HepG2 (cell line): ENCODE data around the gene FILIP1. TPM values are rescaled to one million over a fixed set of nuclear protein-coding genes. Genes with fewer than 3 reads are reported as not detected.

ENCODE experiments used
- ATAC-seq: fragments of 200-7000 bp; cut with Tn5 transposase; 3 replicates; pipeline ENCODE4 v1.9.1; 2020; ENCODE audit warnings: mild to moderate bottlenecking, moderate library complexity
- BruUV-seq: library from RNA; stranded (reverse); fragments of 400-500 nt; replicated peaks from 2 replicates; lab custom pipeline; 2021; lab: Mats Ljungman, UMichigan
- CTCF ChIA-PET: fragments of 300-600 bp; formaldehyde crosslinking; extraction: SDS; loops from one replicate; lab custom pipeline; 2021; ENCODE audit warnings: low total read pairs, inconsistent platforms, low intra/inter-chr PET ratio; lab: Yijun Ruan, JAX
- POLR2A ChIA-PET: fragments of 350-600 bp; sonication (Branson Sonifier 250); formaldehyde crosslinking; loops from one replicate; lab custom pipeline; 2020; ENCODE audit warnings: antibody characterized with exemption, inconsistent platforms; lab: Yijun Ruan, JAX
- DNase-seq: peaks from one replicate; pipeline ENCODE4 v3.0.0-alpha.2; 2015; ENCODE audit warnings: low spot score
- FAIRE-seq: peaks from 3 replicates; lab custom pipeline; 2011; peaks lifted over from hg19 to GRCh38; lab: Jason Lieb, UNC
- H2AFZ ChIP-seq: one replicate; pipeline ENCODE4 v1.6.1; 2011; ENCODE audit warnings: low read length, inconsistent platforms
- H3K27ac ChIP-seq: fragments of 300-600 bp; 3 replicates; pipeline ENCODE4 v1.8.0; 2011; ENCODE audit warnings: mixed run types, mild to moderate bottlenecking, mixed read lengths, low read length, inconsistent platforms; ENCODE audit not compliant: insufficient read depth; ENCODE audit errors: extremely low read length
- H3K27me3 ChIP-seq, 2 experiments: fragments of 200-600 bp in 1 of 2; 2 replicates in 1 of 2; 3 replicates in 1 of 2; pipeline versions ENCODE4 v1.6.0 to v1.8.0; 2011; ENCODE audit warnings: low read length in 2 of 2, mild to moderate bottlenecking in 2 of 2, moderate library complexity in 2 of 2, inconsistent platforms in 1 of 2; ENCODE audit not compliant: insufficient read depth in 2 of 2, control insufficient read depth in 1 of 2
- H3K36me3 ChIP-seq, 2 experiments: fragments of 200-600 bp in 1 of 2; replicated peaks in 1 of 2; 2 replicates in 1 of 2; 3 replicates in 1 of 2; pipeline versions ENCODE4 v1.5.1 to v1.8.0; 2011; ENCODE audit warnings: low read length in 2 of 2, inconsistent platforms in 1 of 2; ENCODE audit not compliant: insufficient read depth in 2 of 2, control insufficient read depth in 1 of 2
- H3K4me1 ChIP-seq: 2 replicates; pipeline ENCODE4 v1.5.1; 2012; ENCODE audit warnings: low read length, inconsistent platforms; ENCODE audit not compliant: insufficient read depth
- H3K4me2 ChIP-seq: 2 replicates; pipeline ENCODE4 v1.6.0; 2011; ENCODE audit warnings: low read depth, low read length, inconsistent platforms
- H3K4me3 ChIP-seq, 3 experiments: fragments of 200-600 bp in 1 of 3; sonication (generic), shearing (Covaris generic) in 1 of 3; replicated peaks in 1 of 3; 2 replicates each; pipeline ENCODE4 v1.5.1; 2011 to 2016; ENCODE audit warnings: low read length in 3 of 3, inconsistent platforms in 2 of 3, low read depth in 2 of 3, mild to moderate bottlenecking in 2 of 3, control low read depth in 1 of 3, mixed read lengths in 1 of 3; ENCODE audit not compliant: insufficient read depth in 1 of 3
- H3K79me2 ChIP-seq: one replicate; pipeline ENCODE4 v1.6.1; 2011; ENCODE audit warnings: low read length, inconsistent platforms; ENCODE audit not compliant: insufficient read depth
- H3K9ac ChIP-seq: 2 replicates; pipeline ENCODE4 v1.6.0; 2011; ENCODE audit warnings: mild to moderate bottlenecking, low read depth, low read length, inconsistent platforms; ENCODE audit not compliant: insufficient read depth
- H3K9me3 ChIP-seq: 2 replicates; pipeline ENCODE4 v1.5.1; 2012; ENCODE audit warnings: mild to moderate bottlenecking, low read length
- H4K20me1 ChIP-seq: 2 replicates; pipeline ENCODE4 v1.6.0; 2011; ENCODE audit warnings: inconsistent platforms, mild to moderate bottlenecking, low read length, moderate library complexity; ENCODE audit not compliant: insufficient read depth
- BORCS8-MEF2B ChIP-seq: sonication (generic); formaldehyde crosslinking; IDR thresholded peaks from 2 replicates; pipeline ENCODE4 v1.8.0; 2022; ENCODE audit warnings: mild to moderate bottlenecking, missing genetic modification reagents
- DNMT1 ChIP-seq: sonication (generic); formaldehyde crosslinking; IDR thresholded peaks from 2 replicates; pipeline ENCODE4 v1.5.1; 2020; ENCODE audit warnings: mild to moderate bottlenecking, missing genetic modification reagents
- EEA1 ChIP-seq: sonication (generic); formaldehyde crosslinking; IDR thresholded peaks from 2 replicates; pipeline ENCODE4 v1.5.1; 2020; ENCODE audit warnings: mild to moderate bottlenecking, missing genetic modification reagents, borderline replicate concordance
- EHMT2 ChIP-seq: fragments of 200-600 bp; sonication (generic); IDR thresholded peaks from 2 replicates; pipeline ENCODE4 v1.7.0; 2017; ENCODE audit warnings: antibody characterized with exemption, low read depth, low read length, borderline replicate concordance
- GATAD2A ChIP-seq: IDR thresholded peaks from 2 replicates; pipeline ENCODE4 v1.6.1; 2016
- KLF16 ChIP-seq, 2 experiments: sonication (generic) in 1 of 2; formaldehyde crosslinking in 1 of 2; IDR thresholded peaks; 2 replicates each; pipeline versions ENCODE4 v1.6.1 to v1.8.0; 2016 to 2023; ENCODE audit warnings: missing genetic modification reagents in 2 of 2, missing compliant biosample characterization in 1 of 2
- MAFG ChIP-seq: sonication (generic); formaldehyde crosslinking; IDR thresholded peaks from 2 replicates; pipeline ENCODE4 v1.5.1; 2020; ENCODE audit warnings: mild to moderate bottlenecking, missing genetic modification reagents
- MBNL3 ChIP-seq: fragments of 250-450 bp; sonication (Bioruptor Pico); conservative IDR thresholded peaks from 2 replicates; pipeline ENCODE4 v1.8.0; 2022; ENCODE audit warnings: mild to moderate bottlenecking, inconsistent platforms
- MTA1 ChIP-seq: sonication (generic); formaldehyde crosslinking; IDR thresholded peaks from 2 replicates; pipeline ENCODE4 v1.4.0; 2020; ENCODE audit warnings: missing genetic modification reagents, mild to moderate bottlenecking, borderline replicate concordance
- PHF8 ChIP-seq: sonication (generic); formaldehyde crosslinking; IDR thresholded peaks from 2 replicates; pipeline ENCODE4 v1.5.0; 2020; ENCODE audit warnings: missing genetic modification reagents
- RNF2 ChIP-seq: fragments of 450-650 bp; conservative IDR thresholded peaks from 2 replicates; pipeline ENCODE4 v1.6.1; 2016; ENCODE audit warnings: low read depth
- ZNF10 ChIP-seq: sonication (generic); formaldehyde crosslinking; IDR thresholded peaks from 2 replicates; pipeline ENCODE4 v1.4.0; 2020; ENCODE audit warnings: mild to moderate bottlenecking, low read depth, missing genetic modification reagents, borderline replicate concordance
- WGBS: methylation state at CpG from one replicate; pipeline ENCODE4 v1.1.6; 2017; ENCODE audit warnings: low lambda C conversion rate; 5-methylcytosine and 5-hydroxymethylcytosine counted together
- in situ Hi-C: cut with HindIII; loops from 2 replicates; pipeline ENCODE4 v1.10.0; 2017; ENCODE audit warnings: low pct_unique_long_range_greater_than_20kb; ENCODE audit not compliant: extremely low pct_ligation_motif_present
- intact Hi-C: fragments of 100-400 bp; cut with micrococcal nuclease; formaldehyde crosslinking; loops from one replicate; pipeline ENCODE4 v1.10.0; 2022; ENCODE audit not compliant: unreplicated experiment
- polyA plus RNA-seq, 8 experiments: library from polyadenylated mRNA; depleted of rRNA in 3 of 8; stranded (reverse) in 7 of 8; unstranded in 1 of 8; fragments of >200 nt; fragmentation: Illumina TruSeq in 4 of 8; extraction: Trizol in 4 of 8; gene quantifications; 2 replicates each; pipeline versions ENCODE4 v1.2.1 to v1.2.3, GENCODE V29; 2011 to 2016; ENCODE audit warnings: low read depth in 4 of 8, missing spikeins in 1 of 8, mixed read lengths in 1 of 8; ENCODE audit not compliant: insufficient read depth in 1 of 8
- total RNA-seq, 5 experiments: library from RNA; depleted of rRNA; stranded (reverse); fragments of >200 nt; fragmentation: Illumina TruSeq; extraction: Trizol; gene quantifications; 2 replicates each; pipeline ENCODE4 v1.2.3, GENCODE V29; 2016; ENCODE audit warnings: low read depth in 1 of 5
- TF ChIP-seq, protein P1 (sequence below): sonication (generic); formaldehyde crosslinking; IDR thresholded peaks from 2 replicates; pipeline ENCODE4 v1.5.0; 2020; ENCODE audit warnings: missing genetic modification reagents
- TF ChIP-seq, protein P2 (sequence below), 2 experiments: IDR thresholded peaks; 2 replicates each; pipeline ENCODE4 v1.6.1; 2011 to 2012; ENCODE audit warnings: low read length in 2 of 2, borderline replicate concordance in 1 of 2, low read depth in 1 of 2, mild to moderate bottlenecking in 1 of 2, moderate library complexity in 1 of 2
- TF ChIP-seq, protein P3 (sequence below): sonication (generic); formaldehyde crosslinking; conservative IDR thresholded peaks from 2 replicates; pipeline ENCODE4 v1.4.0; 2020; ENCODE audit warnings: missing genetic modification reagents

FILIP1 gene
- total and polyA plus RNA-seq, 2 of the 13 experiments (the other 11 are each of a cell fraction or from before 2014, with no cell fraction given): not detected

DNA sequence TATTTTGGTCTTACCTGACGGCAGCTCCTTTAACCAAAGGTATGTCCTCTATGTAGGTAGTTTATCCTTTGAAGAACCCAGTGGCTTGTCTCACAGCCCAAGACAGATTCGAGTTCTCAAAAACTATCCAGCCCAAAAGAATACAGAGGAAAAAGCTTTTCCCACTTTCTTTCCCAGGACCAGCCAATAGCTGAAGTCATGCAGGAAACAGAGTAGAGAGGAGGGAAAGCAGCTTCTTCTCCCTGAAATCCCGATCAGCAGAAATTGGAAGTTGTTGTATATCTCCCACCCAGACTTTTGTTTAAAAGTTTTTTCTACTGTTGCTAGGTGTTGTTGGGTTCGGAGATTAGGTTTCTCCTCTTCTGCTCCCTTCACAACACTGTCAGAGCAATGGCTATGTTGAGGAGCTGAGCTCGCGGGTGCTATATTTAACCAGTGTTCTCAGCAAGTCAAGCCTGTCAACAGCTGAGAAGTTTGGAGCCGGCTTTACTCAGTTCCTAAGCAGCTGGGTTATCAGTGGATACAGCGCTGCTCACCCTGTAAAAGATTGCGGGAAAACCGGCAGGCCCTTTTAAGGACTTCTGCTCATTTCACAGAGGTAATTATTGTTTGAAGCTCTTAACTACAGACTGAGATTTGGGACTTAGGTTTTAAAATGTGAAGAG, at the start of gene FILIP1 (continued):
- TF ChIP-seq EHMT2 (no peak), RNF2 (no peak), MAFG (CRISPR knock-in tag) (no peak), PHF8 (CRISPR knock-in tag) (no peak), GATAD2A (CRISPR knock-in tag) (no peak)
- TF ChIP-seq, protein P1, sequence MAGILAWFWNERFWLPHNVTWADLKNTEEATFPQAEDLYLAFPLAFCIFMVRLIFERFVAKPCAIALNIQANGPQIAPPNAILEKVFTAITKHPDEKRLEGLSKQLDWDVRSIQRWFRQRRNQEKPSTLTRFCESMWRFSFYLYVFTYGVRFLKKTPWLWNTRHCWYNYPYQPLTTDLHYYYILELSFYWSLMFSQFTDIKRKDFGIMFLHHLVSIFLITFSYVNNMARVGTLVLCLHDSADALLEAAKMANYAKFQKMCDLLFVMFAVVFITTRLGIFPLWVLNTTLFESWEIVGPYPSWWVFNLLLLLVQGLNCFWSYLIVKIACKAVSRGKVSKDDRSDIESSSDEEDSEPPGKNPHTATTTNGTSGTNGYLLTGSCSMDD (CRISPR knock-in tag): no peak

DNA sequence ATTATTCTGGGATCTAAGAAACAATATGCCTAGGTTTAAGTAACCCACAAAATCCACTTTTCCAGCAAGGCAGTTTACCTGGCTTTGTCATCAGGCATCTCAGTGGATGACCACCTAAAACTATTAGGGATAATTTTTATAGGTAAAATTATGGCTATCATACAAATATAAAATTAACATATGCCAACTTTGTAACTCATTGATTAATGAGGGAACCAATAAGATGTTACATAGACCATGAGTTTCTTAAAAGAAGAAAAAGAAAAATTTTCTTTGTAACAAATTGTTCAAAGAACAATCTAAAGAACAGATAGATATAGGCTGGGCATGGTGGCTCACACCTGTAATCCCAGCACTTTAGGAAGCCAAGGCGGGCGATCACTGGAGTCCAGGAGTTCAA, 49.7 kb upstream of the FILIP1 start:
- no peaks in the 10 kb centered on the region for H3K27me3 ChIP-seq
- FAIRE-seq (no peak), ATAC-seq (no peak), DNase-seq (no peak)
- no peaks in the 10 kb centered on the region for H3K79me2 ChIP-seq
- no peak overlapping the region for H3K4me3 ChIP-seq
- no peak overlapping the region for H3K27ac ChIP-seq
- H4K20me1 ChIP-seq: no peaks in the 10 kb centered on the region
- 0% methylated on average over 1 of the region's 2 CpGs for WGBS
- intact Hi-C loops: no loop called here
- no peak overlapping the region for H2AFZ ChIP-seq
- POLR2A ChIA-PET: no interaction called here
- no peaks in the 10 kb centered on the region for H3K4me1 ChIP-seq
- H3K4me2 ChIP-seq: no peak overlapping the region
- H3K9ac ChIP-seq: no peak overlapping the region
- TF ChIP-seq KLF16 (CRISPR knock-in tag; IDR thresholded peaks at IDR 0.05): no peak
- TF ChIP-seq, protein P2, sequence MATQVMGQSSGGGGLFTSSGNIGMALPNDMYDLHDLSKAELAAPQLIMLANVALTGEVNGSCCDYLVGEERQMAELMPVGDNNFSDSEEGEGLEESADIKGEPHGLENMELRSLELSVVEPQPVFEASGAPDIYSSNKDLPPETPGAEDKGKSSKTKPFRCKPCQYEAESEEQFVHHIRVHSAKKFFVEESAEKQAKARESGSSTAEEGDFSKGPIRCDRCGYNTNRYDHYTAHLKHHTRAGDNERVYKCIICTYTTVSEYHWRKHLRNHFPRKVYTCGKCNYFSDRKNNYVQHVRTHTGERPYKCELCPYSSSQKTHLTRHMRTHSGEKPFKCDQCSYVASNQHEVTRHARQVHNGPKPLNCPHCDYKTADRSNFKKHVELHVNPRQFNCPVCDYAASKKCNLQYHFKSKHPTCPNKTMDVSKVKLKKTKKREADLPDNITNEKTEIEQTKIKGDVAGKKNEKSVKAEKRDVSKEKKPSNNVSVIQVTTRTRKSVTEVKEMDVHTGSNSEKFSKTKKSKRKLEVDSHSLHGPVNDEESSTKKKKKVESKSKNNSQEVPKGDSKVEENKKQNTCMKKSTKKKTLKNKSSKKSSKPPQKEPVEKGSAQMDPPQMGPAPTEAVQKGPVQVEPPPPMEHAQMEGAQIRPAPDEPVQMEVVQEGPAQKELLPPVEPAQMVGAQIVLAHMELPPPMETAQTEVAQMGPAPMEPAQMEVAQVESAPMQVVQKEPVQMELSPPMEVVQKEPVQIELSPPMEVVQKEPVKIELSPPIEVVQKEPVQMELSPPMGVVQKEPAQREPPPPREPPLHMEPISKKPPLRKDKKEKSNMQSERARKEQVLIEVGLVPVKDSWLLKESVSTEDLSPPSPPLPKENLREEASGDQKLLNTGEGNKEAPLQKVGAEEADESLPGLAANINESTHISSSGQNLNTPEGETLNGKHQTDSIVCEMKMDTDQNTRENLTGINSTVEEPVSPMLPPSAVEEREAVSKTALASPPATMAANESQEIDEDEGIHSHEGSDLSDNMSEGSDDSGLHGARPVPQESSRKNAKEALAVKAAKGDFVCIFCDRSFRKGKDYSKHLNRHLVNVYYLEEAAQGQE (IDR thresholded peaks at IDR 0.05; ENCODE audit: borderline replicate concordance in 1 of 2, low read depth in 1 of 2, low read length in 2 of 2): no peak
- no peak for TF ChIP-seq MTA1 (CRISPR knock-in tag)
- no peak for TF ChIP-seq BORCS8-MEF2B
- no peak for TF ChIP-seq MBNL3 (CRISPR knock-in tag)
- TF ChIP-seq, protein P3, sequence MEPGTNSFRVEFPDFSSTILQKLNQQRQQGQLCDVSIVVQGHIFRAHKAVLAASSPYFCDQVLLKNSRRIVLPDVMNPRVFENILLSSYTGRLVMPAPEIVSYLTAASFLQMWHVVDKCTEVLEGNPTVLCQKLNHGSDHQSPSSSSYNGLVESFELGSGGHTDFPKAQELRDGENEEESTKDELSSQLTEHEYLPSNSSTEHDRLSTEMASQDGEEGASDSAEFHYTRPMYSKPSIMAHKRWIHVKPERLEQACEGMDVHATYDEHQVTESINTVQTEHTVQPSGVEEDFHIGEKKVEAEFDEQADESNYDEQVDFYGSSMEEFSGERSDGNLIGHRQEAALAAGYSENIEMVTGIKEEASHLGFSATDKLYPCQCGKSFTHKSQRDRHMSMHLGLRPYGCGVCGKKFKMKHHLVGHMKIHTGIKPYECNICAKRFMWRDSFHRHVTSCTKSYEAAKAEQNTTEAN (CRISPR knock-in tag): no peak
- TF ChIP-seq EEA1 (CRISPR knock-in tag): no peak
- no peak for TF ChIP-seq DNMT1 (CRISPR knock-in tag)
- no peak for TF ChIP-seq ZNF10 (CRISPR knock-in tag)
- in situ Hi-C loops: no loop called here
- 0 out of 2 replicates have a peak, but pooled peaks cover 4% of the 10 kb centered on the region for H3K9me3 ChIP-seq
- H3K36me3 ChIP-seq: no peaks in the 10 kb centered on the region
- CTCF ChIA-PET: no interaction called here
- no TSS peak for BruUV-seq
